Psoas muscle (tissue), 8 donors: Measurements from ENCODE around the gene ZBTB43. TPM values are rescaled to one million over a fixed set of nuclear protein-coding genes. Genes with fewer than 3 reads are reported as not detected.

Experiments used
- ATAC-seq, 4 donors: fragments of 200-7000 bp; cut with Tn5 transposase; one replicate each; pipeline ENCODE4 v1.9.1; 2020; ENCODE audit warnings: moderate library complexity in 3 of 4, mild to moderate bottlenecking in 2 of 4
- DNase-seq, 2 donors: peaks; one replicate each; pipeline ENCODE4 v3.0.0-alpha.2; 2020
- H3K27ac ChIP-seq: fragments of 200-600 bp; one replicate; pipeline ENCODE4 v1.8.0; 2022
- H3K27me3 ChIP-seq, 3 donors: fragments of 200-600 bp in 1 of 3; one replicate each; pipeline versions ENCODE4 v1.6.1 to v1.8.0; 2013 to 2022; ENCODE audit warnings: low read length in 2 of 3, mild to moderate bottlenecking in 2 of 3, moderate library complexity in 1 of 3; ENCODE audit not compliant: insufficient read depth in 3 of 3
- H3K36me3 ChIP-seq, 2 donors: fragments of 200-600 bp in 1 of 2; one replicate each; pipeline versions ENCODE4 v1.6.1 to v1.8.0; 2013 to 2022; ENCODE audit warnings: low read depth in 1 of 2, mild to moderate bottlenecking in 1 of 2, moderate library complexity in 1 of 2; ENCODE audit not compliant: insufficient read depth in 1 of 2
- H3K4me1 ChIP-seq: fragments of 200-600 bp; one replicate; pipeline ENCODE4 v1.8.0; 2022
- H3K4me3 ChIP-seq: fragments of 200-600 bp; one replicate; pipeline ENCODE4 v1.8.0; 2022; ENCODE audit warnings: mild to moderate bottlenecking
- H3K9me3 ChIP-seq: fragments of 200-600 bp; one replicate; pipeline ENCODE4 v1.8.0; 2022
- CTCF ChIP-seq: fragments of 200-600 bp; IDR thresholded peaks from one replicate; pipeline ENCODE4 v1.8.0; 2022; ENCODE audit warnings: antibody characterized with exemption
- WGBS, 3 donors: extraction: QIAGEN DNeasy Blood & Tissue Kit; methylation state at CpG; one replicate each; pipeline versions ENCODE4 v1.1.6 to v1.1.7; 2013; 5-methylcytosine and 5-hydroxymethylcytosine counted together
- intact Hi-C, 2 donors: fragments of 100-400 bp; cut with DNase I; formaldehyde crosslinking; loops; one replicate each; pipeline versions ENCODE4 v1.11.0 to v1.14.2; 2022
- polyA plus RNA-seq, 3 donors: library from polyadenylated mRNA; stranded (reverse); fragments of 200-250 nt; gene quantifications; one replicate each; pipeline ENCODE4 v1.2.3, GENCODE V29; 2013
- total RNA-seq, 4 donors: library from RNA; stranded (reverse); fragmentation: NEBNext Ultra II Directional in 2 of 4; extraction: Animal tissue kit (Norgen Biotek cat#: 25700) in 2 of 4; gene quantifications; one replicate each; pipeline versions ENCODE4 v1.2.1 to v1.2.4, GENCODE V29; 2021 to 2023
- donor health status: healthy with polysubstance abuse.
- donor health status: DM: no; HTN: no; CAD: no; lungs with moderate emphysema.
- donor health status: Bipolar disorder and iron deficiency.
- donor health status: healthy.
- donor health status: DM: yes; HTN: yes; CAD: no.
- donor health status: DM: no; HTN: no; CAD: no.
- donor health status: DM: no; HTN: no; CAD: no.
- donor health status: DM: yes; HTN: yes; CAD: no.

Gene ZBTB43
- total and polyA plus RNA-seq, 7 donors, result 19.5 to 98.3 (median 48.2) TPM

DNA sequence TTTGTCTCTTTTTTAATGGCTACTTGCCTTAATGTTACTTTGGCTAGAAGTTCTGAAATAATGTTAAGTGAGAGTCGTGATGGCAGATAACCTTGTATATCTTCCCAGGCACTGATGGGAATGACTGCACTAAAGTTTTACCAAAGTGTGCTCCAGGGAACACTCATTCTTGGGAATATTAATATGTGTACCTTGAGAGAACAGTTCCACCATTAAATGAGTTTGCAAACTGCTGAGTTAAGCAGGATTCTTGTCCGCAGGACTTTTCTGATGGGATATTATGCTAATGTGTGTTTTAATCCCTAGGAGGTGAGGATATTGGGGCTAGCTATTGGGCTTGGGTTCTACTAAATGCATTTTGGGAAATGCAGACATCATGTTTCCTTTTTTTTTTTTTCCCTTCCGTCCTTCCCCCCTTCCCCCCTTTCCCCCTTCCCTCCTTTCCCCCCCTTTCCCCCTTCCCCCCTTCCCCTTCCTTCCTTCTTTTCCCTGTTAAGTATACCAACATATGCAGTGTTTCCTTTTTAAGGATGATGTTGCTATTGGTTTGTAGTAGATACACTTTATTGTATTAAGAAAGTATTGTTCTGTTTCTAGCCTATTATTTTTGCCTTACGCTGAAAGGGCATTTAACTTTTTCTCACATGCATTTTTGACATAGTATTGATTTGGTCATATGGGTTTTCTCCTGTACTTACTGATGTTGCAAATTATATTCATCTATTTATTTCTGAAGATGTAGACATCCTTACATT lies 71.1 kb downstream of the ZBTB43 start:
- DNase-seq (no peak), ATAC-seq (no peak)
- intact Hi-C loops, result no loop called here
- Histone ChIP-seq H3K9me3 (no peaks in the 10 kb centered on the region), H3K4me1 (peaks cover 14% of the 10 kb centered on the region), H3K27ac (no peak overlapping the region), H3K27me3 (no peaks in the 10 kb centered on the region), H3K36me3 (peaks cover 0 to 17% of the 10 kb centered on the region in 2 donors), H3K4me3 (no peak overlapping the region)
- 63 to 70% (median 68%) methylated on average over 4 of the region's 4 CpGs for WGBS, 3 donors
- no peak for TF ChIP-seq CTCF

- no peak overlapping the region for H3K27ac ChIP-seq
- peaks cover 15% of the 10 kb centered on the region for H3K4me1 ChIP-seq
- TF ChIP-seq CTCF, result no peak
- H3K36me3 ChIP-seq, result peaks cover 0 to 19% of the 10 kb centered on the region in 2 donors
- intact Hi-C loops, result no loop called here
- H3K4me3 ChIP-seq, result no peak overlapping the region
- H3K9me3 ChIP-seq, result no peaks in the 10 kb centered on the region
- ATAC-seq (no peak), DNase-seq (no peak)
- H3K27me3 ChIP-seq, result no peaks in the 10 kb centered on the region
- 61 to 74% (median 61%) methylated on average over 4 of the region's 4 CpGs for WGBS, 3 donors
These were observed 71.7 kb downstream of the ZBTB43 start for GRCh38 chr9:126876531-126876930.

DNA sequence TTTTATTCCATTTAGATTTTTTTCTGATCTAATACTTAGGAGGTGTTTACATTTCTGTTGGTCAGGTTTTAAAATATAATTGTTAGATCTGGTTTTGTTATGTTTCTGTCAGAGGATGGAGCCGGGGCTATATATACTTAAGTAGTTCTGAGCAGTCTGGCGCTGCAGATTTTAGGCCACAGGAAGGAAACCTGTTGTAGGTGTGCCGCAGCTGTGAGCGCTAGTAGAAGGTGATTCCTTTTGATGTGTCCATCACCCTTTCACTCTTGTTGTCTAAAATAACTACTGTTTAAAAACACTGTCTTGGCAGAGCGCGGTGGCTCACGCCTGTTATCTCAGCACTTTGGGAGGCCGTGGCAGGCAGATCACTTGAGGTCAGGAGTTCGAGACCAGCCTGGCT lies 72.6 kb downstream of the ZBTB43 start:
- peaks cover 24% of the 10 kb centered on the region for H3K4me1 ChIP-seq
- TF ChIP-seq CTCF, result no peak
- no peak for ATAC-seq
- no peak overlapping the region for H3K4me3 ChIP-seq
- no peaks in the 10 kb centered on the region for H3K9me3 ChIP-seq
- peaks cover 0 to 19% of the 10 kb centered on the region in 2 donors for H3K36me3 ChIP-seq
- no peaks in the 10 kb centered on the region for H3K27me3 ChIP-seq
- WGBS, 3 donors, result 90 to 96% (median 90%) methylated on average over 9 of the region's 9 CpGs
- H3K27ac ChIP-seq, result no peak overlapping the region
- intact Hi-C loops, result no loop called here
- DNase-seq, result no peak

GRCh38 chr9:126879288-126879687 lies 74.4 kb downstream of the ZBTB43 start:
- TF ChIP-seq CTCF, result no peak
- peaks cover 0 to 19% of the 10 kb centered on the region in 2 donors for H3K36me3 ChIP-seq
- H3K4me1 ChIP-seq, result peaks cover 38% of the 10 kb centered on the region
- intact Hi-C loops, result no loop called here
- 62 to 69% (median 65%) methylated on average over 9 of the region's 9 CpGs for WGBS, 3 donors
- DNase-seq (no peak), ATAC-seq (peak in 2 of 4 donors; percentile 14 to 53)
- no peaks in the 10 kb centered on the region for H3K9me3 ChIP-seq
- H3K4me3 ChIP-seq, result no peak overlapping the region
- no peak overlapping the region for H3K27ac ChIP-seq
- H3K27me3 ChIP-seq, result no peaks in the 10 kb centered on the region
